Loucy (cell line): Measurements from ENCODE around the gene NUP107.

Experiments used
- H2AFZ ChIP-seq: fragments of 200-600 bp; sonication (generic); 2 replicates; pipeline ENCODE4 v1.6.0; 2016; ENCODE audit warnings: antibody characterized with exemption, mild to moderate bottlenecking, low read length, moderate library complexity
- H3F3A ChIP-seq: fragments of 200-600 bp; 2 replicates; pipeline ENCODE4 v1.6.0; 2016; ENCODE audit warnings: antibody characterized with exemption, low read depth, mild to moderate bottlenecking
- H3K27me3 ChIP-seq: fragments of 200-600 bp; sonication (generic); 2 replicates; pipeline ENCODE4 v1.6.1; 2014; ENCODE audit warnings: low read length, mild to moderate bottlenecking; ENCODE audit not compliant: insufficient read depth, poor library complexity, severe bottlenecking
- H3K36me3 ChIP-seq: fragments of 200-600 bp; sonication (generic); 2 replicates; pipeline ENCODE4 v1.6.1; 2016; ENCODE audit warnings: low read length; ENCODE audit not compliant: insufficient read depth
- H3K4me1 ChIP-seq: fragments of 200-600 bp; sonication (generic); 2 replicates; pipeline ENCODE4 v1.5.1; 2014; ENCODE audit warnings: low read length, mild to moderate bottlenecking; ENCODE audit not compliant: insufficient read depth, poor library complexity, severe bottlenecking
- H3K4me2 ChIP-seq: fragments of 200-600 bp; sonication (generic); 2 replicates; pipeline ENCODE4 v1.6.0; 2014; ENCODE audit warnings: antibody characterized with exemption, low read length, low read depth, mild to moderate bottlenecking; ENCODE audit not compliant: poor library complexity, severe bottlenecking
- H3K4me3 ChIP-seq: fragments of 200-600 bp; sonication (generic); 2 replicates; pipeline ENCODE4 v1.5.1; 2014; ENCODE audit warnings: low read length, mild to moderate bottlenecking, mixed read lengths; ENCODE audit not compliant: poor library complexity, severe bottlenecking
- H3K79me2 ChIP-seq: fragments of 200-600 bp; sonication (generic); 2 replicates; pipeline ENCODE4 v1.6.1; 2014; ENCODE audit warnings: low read length; ENCODE audit not compliant: insufficient read depth
- H3K9ac ChIP-seq: fragments of 200-600 bp; sonication (generic); 2 replicates; pipeline ENCODE4 v1.6.0; 2014; ENCODE audit warnings: mild to moderate bottlenecking, low read depth, low read length, moderate library complexity; ENCODE audit not compliant: poor library complexity, severe bottlenecking
- H3K9me2 ChIP-seq: fragments of 200-600 bp; sonication (generic); replicated peaks from 2 replicates; pipeline ENCODE4 v1.6.1; 2016; ENCODE audit warnings: low read depth, low read length, mixed read lengths
- H3K9me3 ChIP-seq: fragments of 200-600 bp; sonication (generic); 2 replicates; pipeline ENCODE4 v1.6.1; 2014; ENCODE audit warnings: mild to moderate bottlenecking, antibody characterized with exemption, low read length, low read depth; ENCODE audit not compliant: insufficient read depth
- H4K20me1 ChIP-seq: fragments of 200-600 bp; sonication (generic); 2 replicates; pipeline ENCODE4 v1.6.0; 2014; ENCODE audit warnings: antibody characterized with exemption, low read length, mild to moderate bottlenecking; ENCODE audit not compliant: insufficient read depth, poor library complexity, severe bottlenecking
- EZH2phosphoT487 ChIP-seq: fragments of 200-600 bp; IDR thresholded peaks from 2 replicates; pipeline ENCODE4 v1.6.1; 2018; ENCODE audit warnings: antibody characterized with exemption, mild to moderate bottlenecking, moderate library complexity, borderline replicate concordance
- TF ChIP-seq, protein P1 (sequence below): fragments of 200-600 bp; sonication (generic); conservative IDR thresholded peaks from 2 replicates; pipeline ENCODE4 v1.5.1; 2014; ENCODE audit warnings: mild to moderate bottlenecking, antibody characterized with exemption, low read length

The NUP107 gene

DNA sequence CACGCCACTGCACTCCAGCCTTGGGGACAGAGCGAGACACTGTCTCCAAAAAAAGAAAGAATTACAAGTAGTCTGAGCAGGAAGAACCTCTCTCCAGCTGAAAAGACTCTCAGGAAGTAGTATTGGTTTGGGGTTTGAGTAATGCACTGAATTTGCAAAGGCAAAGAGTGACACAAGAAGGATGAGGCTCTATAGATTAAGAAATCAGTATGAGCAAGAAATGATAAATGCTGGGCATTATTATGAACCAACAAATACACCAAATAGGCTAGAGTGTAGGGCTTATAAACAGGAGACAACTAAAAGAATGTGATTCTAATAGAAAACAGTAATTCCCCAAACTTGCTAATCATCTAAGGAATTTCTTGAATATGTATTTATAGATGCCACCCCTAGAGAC is 56.6 kb downstream of the NUP107 start:
- Histone ChIP-seq H3K4me1 (peaks cover 17% of the 10 kb centered on the region), H3K4me3 (no peak overlapping the region), H3K36me3 (peaks cover 22% of the 10 kb centered on the region; the same call in 1 of the 2 replicates), H3K9me3 (no peaks in the 10 kb centered on the region), H4K20me1 (no peaks in the 10 kb centered on the region), H3K4me2 (no peak overlapping the region), H3K79me2 (peaks cover 20% of the 10 kb centered on the region), H3F3A (peaks cover 4% of the 10 kb centered on the region; the same call in 1 of the 2 replicates), H3K27me3 (no peaks in the 10 kb centered on the region), H2AFZ (no peak overlapping the region), H3K9me2 (no peaks in the 10 kb centered on the region), H3K9ac (no peak overlapping the region)
- TF ChIP-seq, protein P1, sequence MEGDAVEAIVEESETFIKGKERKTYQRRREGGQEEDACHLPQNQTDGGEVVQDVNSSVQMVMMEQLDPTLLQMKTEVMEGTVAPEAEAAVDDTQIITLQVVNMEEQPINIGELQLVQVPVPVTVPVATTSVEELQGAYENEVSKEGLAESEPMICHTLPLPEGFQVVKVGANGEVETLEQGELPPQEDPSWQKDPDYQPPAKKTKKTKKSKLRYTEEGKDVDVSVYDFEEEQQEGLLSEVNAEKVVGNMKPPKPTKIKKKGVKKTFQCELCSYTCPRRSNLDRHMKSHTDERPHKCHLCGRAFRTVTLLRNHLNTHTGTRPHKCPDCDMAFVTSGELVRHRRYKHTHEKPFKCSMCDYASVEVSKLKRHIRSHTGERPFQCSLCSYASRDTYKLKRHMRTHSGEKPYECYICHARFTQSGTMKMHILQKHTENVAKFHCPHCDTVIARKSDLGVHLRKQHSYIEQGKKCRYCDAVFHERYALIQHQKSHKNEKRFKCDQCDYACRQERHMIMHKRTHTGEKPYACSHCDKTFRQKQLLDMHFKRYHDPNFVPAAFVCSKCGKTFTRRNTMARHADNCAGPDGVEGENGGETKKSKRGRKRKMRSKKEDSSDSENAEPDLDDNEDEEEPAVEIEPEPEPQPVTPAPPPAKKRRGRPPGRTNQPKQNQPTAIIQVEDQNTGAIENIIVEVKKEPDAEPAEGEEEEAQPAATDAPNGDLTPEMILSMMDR = no peak
- TF ChIP-seq EZH2phosphoT487 = no peak

DNA sequence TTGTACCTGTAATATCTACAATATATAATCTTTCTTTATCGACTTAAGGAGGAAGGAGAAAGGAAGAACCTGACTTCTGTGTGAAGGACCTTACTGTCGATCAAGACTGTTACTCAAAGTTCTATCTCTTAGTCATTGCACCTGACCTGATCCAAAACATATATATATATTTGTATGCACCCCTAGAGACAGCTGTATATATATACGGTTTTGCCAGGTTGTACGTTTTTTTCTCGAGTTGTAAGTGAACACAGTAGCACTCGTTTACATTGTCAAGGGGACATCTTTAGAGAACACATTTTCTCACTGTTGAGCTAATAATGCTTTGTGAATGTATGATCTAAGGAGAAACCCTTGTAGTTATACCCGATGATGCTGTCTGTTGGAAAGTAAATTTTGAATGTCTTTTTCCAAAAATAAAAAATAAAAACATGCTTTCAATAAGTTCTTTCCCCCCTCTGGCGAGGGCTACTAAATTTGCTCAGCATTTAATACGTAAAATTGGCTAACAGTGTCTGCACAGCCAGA is 58.7 kb downstream of the NUP107 start:
- Histone ChIP-seq H3K9ac (peak overlapping the region; percentile 82), H3K9me3 (no peaks in the 10 kb centered on the region), H3K36me3 (peaks cover 12% of the 10 kb centered on the region; the same call in 1 of the 2 replicates), H3K4me3 (peak overlapping the region; percentile 90), H2AFZ (peak overlapping the region; percentile 83), H4K20me1 (no peaks in the 10 kb centered on the region), H3K79me2 (peaks cover 40% of the 10 kb centered on the region), H3K4me2 (peak overlapping the region; percentile 91), H3K9me2 (no peaks in the 10 kb centered on the region), H3K4me1 (peaks cover 37% of the 10 kb centered on the region), H3F3A (peaks cover 4% of the 10 kb centered on the region; the same call in 1 of the 2 replicates), H3K27me3 (no peaks in the 10 kb centered on the region)
- TF ChIP-seq EZH2phosphoT487 = no peak
- TF ChIP-seq, protein P1 = no peak

DNA sequence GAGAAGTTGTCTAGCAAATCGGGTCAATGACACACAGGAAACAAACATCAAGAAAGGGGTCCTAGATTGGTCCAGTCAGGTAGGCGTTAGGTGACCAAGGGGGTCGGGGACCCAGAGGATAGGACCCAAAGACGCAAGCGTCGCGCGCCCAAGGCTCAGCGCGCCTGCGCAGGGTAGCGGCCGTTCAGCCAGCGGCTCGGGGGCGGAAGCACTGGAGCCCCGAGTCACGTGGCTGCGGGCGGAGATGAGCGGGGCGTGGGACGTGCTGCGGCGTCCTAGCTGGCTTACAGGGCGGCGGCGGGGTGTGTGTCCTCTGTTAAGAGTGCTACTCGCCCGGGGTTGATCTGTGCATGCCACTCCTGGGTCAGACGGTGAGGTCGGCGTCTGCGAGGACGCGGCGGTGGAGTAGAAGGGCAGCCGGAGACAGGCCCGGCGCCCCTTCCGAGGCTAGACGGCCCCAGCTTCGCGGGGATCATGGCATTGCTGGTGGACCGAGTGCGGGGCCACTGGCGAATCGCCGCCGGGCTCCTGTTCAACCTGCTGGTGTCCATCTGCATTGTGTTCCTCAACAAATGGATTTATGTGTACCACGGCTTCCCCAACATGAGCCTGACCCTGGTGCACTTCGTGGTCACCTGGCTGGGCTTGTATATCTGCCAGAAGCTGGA is 59.3 kb downstream of the NUP107 start, which contains the start of gene SLC35E3:
TSS of gene SLC35E3 (plus strand) at position 273 of the 668 bp plus-strand sequence. CDS start at position 475, 202 bp downstream.
- Histone ChIP-seq H2AFZ (peak within 1 kb of the TSS; percentile 83), H3F3A (peaks cover 4% of the 10 kb centered on the region; the same call in 1 of the 2 replicates), H3K9me2 (no peaks in the 10 kb centered on the region), H3K9me3 (no peaks in the 10 kb centered on the region), H3K9ac (peak within 1 kb of the TSS; percentile 82), H3K4me2 (peak within 1 kb of the TSS; percentile 91), H3K79me2 (peaks cover 46% of the 10 kb centered on the region), H3K4me1 (peaks cover 43% of the 10 kb centered on the region), H4K20me1 (no peaks in the 10 kb centered on the region), H3K4me3 (peak within 1 kb of the TSS; percentile 90), H3K27me3 (no peaks in the 10 kb centered on the region), H3K36me3 (peaks cover 12% of the 10 kb centered on the region; the same call in 1 of the 2 replicates)
- no peak for TF ChIP-seq EZH2phosphoT487
